ENCODE data around the gene ALOX5AP.
A peak's percentile ranks its signal among the peaks of the same experiment; 100 is the strongest.

Gene ALOX5AP

DNA sequence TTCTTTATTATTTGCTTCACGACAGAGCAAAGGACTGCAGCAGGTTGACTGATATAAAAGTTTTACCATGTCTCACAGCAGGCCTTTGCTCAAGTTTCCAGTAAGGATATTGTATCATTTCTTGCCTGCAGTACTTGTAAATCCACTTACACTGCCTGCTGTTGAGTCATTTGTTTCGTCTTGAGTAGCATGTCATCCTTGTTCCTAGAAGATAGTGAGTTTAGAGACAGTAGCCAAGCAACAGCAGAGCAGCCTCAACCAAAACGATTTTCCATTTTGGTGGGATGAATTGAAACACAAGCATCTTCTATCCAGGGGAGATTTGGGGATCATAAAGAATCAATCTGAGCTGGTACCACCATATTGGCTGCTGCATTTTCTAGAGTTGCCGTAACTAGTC, 24.0 kb upstream of the ALOX5AP start:
- in situ Hi-C loops (cut with HindIII; ENCODE audit: low pct_ligation_motif_present, low sequenced_read_pairs), result no loop called here
- H3K27ac ChIP-seq, result peak overlapping the region; percentile 1

DNA sequence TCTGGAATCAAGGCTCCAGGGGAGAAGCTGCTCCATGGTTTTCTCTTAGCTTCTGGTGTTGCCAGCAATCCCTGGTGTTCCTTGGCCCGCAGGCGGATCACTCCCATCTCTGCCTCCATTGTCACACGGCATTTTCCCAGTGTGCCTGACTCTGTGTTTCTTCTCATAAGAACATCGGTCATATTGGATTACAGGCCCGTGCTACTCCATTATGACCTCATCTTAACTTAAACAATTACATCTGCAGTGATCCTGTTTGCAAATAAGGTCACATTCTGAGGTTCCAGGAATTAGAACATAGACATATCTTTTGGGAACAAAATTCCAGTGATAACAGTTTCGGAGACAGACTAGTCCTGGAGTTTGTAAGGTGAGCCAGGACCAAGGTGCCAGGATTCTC, 23.5 kb upstream of the ALOX5AP start:
- no peaks in the 10 kb centered on the region for H3K27me3 ChIP-seq (replicated peaks)
- TF ChIP-seq, protein P1, sequence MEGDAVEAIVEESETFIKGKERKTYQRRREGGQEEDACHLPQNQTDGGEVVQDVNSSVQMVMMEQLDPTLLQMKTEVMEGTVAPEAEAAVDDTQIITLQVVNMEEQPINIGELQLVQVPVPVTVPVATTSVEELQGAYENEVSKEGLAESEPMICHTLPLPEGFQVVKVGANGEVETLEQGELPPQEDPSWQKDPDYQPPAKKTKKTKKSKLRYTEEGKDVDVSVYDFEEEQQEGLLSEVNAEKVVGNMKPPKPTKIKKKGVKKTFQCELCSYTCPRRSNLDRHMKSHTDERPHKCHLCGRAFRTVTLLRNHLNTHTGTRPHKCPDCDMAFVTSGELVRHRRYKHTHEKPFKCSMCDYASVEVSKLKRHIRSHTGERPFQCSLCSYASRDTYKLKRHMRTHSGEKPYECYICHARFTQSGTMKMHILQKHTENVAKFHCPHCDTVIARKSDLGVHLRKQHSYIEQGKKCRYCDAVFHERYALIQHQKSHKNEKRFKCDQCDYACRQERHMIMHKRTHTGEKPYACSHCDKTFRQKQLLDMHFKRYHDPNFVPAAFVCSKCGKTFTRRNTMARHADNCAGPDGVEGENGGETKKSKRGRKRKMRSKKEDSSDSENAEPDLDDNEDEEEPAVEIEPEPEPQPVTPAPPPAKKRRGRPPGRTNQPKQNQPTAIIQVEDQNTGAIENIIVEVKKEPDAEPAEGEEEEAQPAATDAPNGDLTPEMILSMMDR (IDR thresholded peaks at IDR 0.05; ENCODE audit: low read depth, low read length, missing control alignments), result no peak
- no peak for DNase-seq

More for the DNA sequence above, 24.0 kb upstream of the ALOX5AP start:
- no peaks in the 10 kb centered on the region for H3K27me3 ChIP-seq (replicated peaks)
- no peaks in the 10 kb centered on the region for H3K36me3 ChIP-seq (replicated peaks)
- TF ChIP-seq, protein P1 (IDR thresholded peaks at IDR 0.05; ENCODE audit: low read depth, low read length, missing control alignments), result no peak
- DNase-seq, result peak; percentile 85
- no peak overlapping the region for H3K4me3 ChIP-seq (ENCODE audit: low read depth, low read length)

DNA sequence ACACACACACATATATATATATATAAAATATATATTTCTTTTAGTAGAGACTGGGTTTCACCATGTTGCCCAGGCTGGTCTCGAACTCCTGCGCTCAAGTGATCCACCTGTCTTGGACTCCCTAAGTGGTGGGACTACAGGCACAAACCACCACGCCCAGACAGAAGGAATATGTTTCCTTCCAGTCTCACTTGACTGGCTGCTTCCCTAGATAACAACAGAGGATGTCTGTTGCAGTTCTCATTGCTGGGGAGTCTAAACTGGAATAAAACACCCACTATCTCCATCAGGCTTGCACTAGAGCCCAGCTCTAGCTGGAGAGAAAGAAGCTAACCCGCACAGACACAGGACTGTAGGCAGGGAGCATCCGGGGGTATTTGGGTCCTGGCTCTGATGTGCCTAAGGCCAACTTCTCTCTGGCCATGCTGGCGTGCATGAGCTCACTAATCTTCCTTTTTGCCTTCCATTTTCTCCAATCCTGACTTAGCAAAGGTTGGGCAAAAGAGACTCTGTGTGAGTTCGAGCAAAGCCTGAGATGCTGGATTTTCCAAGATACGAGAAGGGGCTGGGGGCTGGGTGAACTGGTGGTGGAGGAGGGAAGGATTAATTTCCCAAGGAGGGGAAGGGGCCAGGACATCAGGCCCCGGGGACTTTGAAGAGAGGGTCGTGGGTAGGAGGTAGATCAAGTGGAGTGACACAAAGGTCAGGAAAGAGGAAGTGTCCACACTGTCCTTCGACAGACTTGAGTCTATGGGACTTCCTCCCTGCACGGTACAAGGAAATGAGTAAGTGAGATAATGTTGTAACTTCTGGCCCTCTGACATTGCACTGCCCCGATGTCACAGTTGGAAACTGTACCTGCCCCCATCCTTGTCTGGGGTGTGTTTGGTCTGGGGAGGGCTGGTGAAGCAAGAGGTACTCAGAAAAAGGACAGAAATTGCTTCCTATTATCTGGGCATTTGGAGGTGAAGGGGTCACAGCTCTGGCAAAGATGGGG, 22.5 kb upstream of the ALOX5AP start:
- Histone ChIP-seq H3K4me3 (ENCODE audit: low read depth, low read length) (no peak overlapping the region), H3K27ac (peak overlapping the region; percentile 5), H3K27me3 (replicated peaks) (no peaks in the 10 kb centered on the region), H3K36me3 (replicated peaks) (no peaks in the 10 kb centered on the region)
- in situ Hi-C loops (cut with HindIII; ENCODE audit: low pct_ligation_motif_present, low sequenced_read_pairs), result no loop called here
- DNase-seq, result no peak
- TF ChIP-seq, protein P1 (IDR thresholded peaks at IDR 0.05; ENCODE audit: low read depth, low read length, missing control alignments), result no peak

More for the DNA sequence above, 23.5 kb upstream of the ALOX5AP start:
- H3K27ac ChIP-seq, result peak overlapping the region; percentile 1
- H3K36me3 ChIP-seq (replicated peaks), result no peaks in the 10 kb centered on the region
- H3K4me3 ChIP-seq (ENCODE audit: low read depth, low read length), result no peak overlapping the region
- in situ Hi-C loops (cut with HindIII; ENCODE audit: low pct_ligation_motif_present, low sequenced_read_pairs), result no loop called here

DNA sequence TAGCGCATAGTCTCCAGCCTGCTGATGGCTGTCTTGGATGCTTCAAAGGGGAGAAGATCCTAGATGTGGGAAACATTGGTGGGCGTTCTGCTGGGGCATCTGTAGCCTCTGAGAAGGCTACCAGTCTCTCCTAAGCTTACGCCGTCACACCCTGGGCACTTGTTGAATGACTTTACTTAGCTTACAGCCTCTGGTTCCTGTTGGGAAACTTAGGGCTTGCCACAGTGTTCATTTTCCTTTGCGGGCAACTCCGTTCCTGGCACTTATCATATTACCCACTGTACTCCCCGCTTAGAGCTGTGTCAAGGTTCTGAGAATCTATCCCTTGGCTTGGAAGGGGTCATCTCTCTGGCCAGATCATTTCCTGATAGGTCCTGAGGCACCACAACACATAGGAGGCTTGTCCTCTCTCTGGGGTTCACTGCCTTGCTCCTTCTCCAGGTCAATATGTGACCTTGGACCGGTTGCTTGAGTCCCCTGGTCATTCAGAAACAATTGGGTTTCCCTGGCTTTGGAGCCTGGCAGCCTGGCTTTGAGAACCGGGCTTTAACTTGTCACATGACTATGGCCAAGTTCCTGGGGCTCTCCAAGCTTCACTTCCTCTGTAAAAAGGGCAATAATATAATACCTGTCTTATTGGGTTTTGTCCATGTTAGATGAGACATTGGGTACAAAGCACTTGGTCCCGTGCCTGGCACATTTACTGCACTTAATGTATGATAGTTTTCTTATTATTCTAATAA, 20.5 kb upstream of the ALOX5AP start:
- no peak for DNase-seq
- TF ChIP-seq, protein P1 (IDR thresholded peaks at IDR 0.05; ENCODE audit: low read depth, low read length, missing control alignments), result no peak
- in situ Hi-C loops (cut with HindIII; ENCODE audit: low pct_ligation_motif_present, low sequenced_read_pairs), result no loop called here
- Histone ChIP-seq H3K36me3 (replicated peaks) (no peaks in the 10 kb centered on the region), H3K27ac (no peak overlapping the region), H3K4me3 (ENCODE audit: low read depth, low read length) (no peak overlapping the region), H3K27me3 (replicated peaks) (no peaks in the 10 kb centered on the region)

DNA sequence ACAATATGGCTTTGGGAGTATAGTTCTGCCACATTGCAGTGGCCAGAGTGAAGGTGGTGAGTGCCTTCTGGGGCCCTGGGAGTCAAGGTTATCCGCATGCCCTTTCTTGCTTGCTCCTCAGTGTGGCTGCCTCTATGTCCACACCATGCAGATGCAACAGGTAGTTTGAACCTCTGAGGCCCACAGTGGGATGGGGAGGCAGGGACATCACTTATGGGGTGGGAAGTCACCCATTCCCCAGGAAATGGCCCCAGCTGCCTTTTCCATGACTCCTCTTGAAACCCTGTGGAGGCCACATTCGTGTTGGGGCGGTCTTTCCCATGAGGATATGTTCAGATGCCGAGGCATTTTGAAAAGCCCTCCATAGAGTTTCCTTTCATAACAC, 20.0 kb upstream of the ALOX5AP start:
- Histone ChIP-seq H3K27me3 (replicated peaks) (no peaks in the 10 kb centered on the region), H3K27ac (no peak overlapping the region), H3K36me3 (replicated peaks) (no peaks in the 10 kb centered on the region), H3K4me3 (ENCODE audit: low read depth, low read length) (no peak overlapping the region)
- no peak for DNase-seq
- in situ Hi-C loops (cut with HindIII; ENCODE audit: low pct_ligation_motif_present, low sequenced_read_pairs), result no loop called here
- TF ChIP-seq, protein P1 (IDR thresholded peaks at IDR 0.05; ENCODE audit: low read depth, low read length, missing control alignments), result no peak

All from brain microvascular endothelial cell (primary cell).